GM23338 (cell line): Measurements from ENCODE around the gene NEURL1. TPM values are rescaled to one million over a fixed set of nuclear protein-coding genes. Genes with fewer than 3 reads are reported as not detected.
A peak's percentile ranks its signal among the peaks of the same experiment; 100 is the strongest.

Source experiments
- ATAC-seq: fragments of 200-7000 bp; cut with Tn5 transposase; 3 replicates; pipeline ENCODE4 v1.9.1; 2020
- DNase-seq: peaks from one replicate; pipeline ENCODE4 v3.0.0-alpha.2; 2015; ENCODE audit warnings: low spot score
- H2AFZ ChIP-seq: fragments of 200-600 bp; sonication (generic); 2 replicates; pipeline ENCODE4 v1.8.0; 2016; ENCODE audit warnings: antibody characterized with exemption, mild to moderate bottlenecking, moderate library complexity
- H3F3A ChIP-seq: fragments of 200-600 bp; sonication (generic); replicated peaks from 2 replicates; pipeline ENCODE4 v1.8.0; 2017; ENCODE audit warnings: antibody characterized with exemption, mixed run types, low read depth
- H3K27ac ChIP-seq: fragments of 200-600 bp; sonication (generic); 2 replicates; pipeline ENCODE4 v1.6.1; 2016; ENCODE audit warnings: low read depth
- H3K27me3 ChIP-seq: fragments of 200-600 bp; sonication (generic); 2 replicates; pipeline ENCODE4 v1.8.0; 2016; ENCODE audit warnings: mild to moderate bottlenecking, mixed run types, moderate library complexity; ENCODE audit not compliant: insufficient read depth
- H3K36me3 ChIP-seq: fragments of 200-600 bp; sonication (generic); 2 replicates; pipeline ENCODE4 v1.8.0; 2016; ENCODE audit warnings: mild to moderate bottlenecking; ENCODE audit not compliant: insufficient read depth
- H3K4me1 ChIP-seq: fragments of 200-600 bp; sonication (generic); 2 replicates; pipeline ENCODE4 v1.8.0; 2016; ENCODE audit warnings: mild to moderate bottlenecking, moderate library complexity; ENCODE audit not compliant: insufficient read depth
- H3K4me2 ChIP-seq: fragments of 200-600 bp; sonication (generic); 2 replicates; pipeline ENCODE4 v1.7.1; 2017; ENCODE audit warnings: mixed run types
- H3K4me3 ChIP-seq: fragments of 200-600 bp; sonication (generic); 2 replicates; pipeline ENCODE4 v1.6.1; 2016; ENCODE audit warnings: mixed run types
- H3K79me2 ChIP-seq: fragments of 200-600 bp; sonication (generic); replicated peaks from 2 replicates; pipeline ENCODE4 v1.8.0; 2017; ENCODE audit warnings: mild to moderate bottlenecking; ENCODE audit not compliant: insufficient read depth
- H3K9me2 ChIP-seq: fragments of 200-600 bp; sonication (generic); 2 replicates; pipeline ENCODE4 v1.8.0; 2017; ENCODE audit not compliant: insufficient read depth
- H4K20me1 ChIP-seq: fragments of 200-600 bp; sonication (generic); replicated peaks from 2 replicates; pipeline ENCODE4 v1.8.0; 2017; ENCODE audit warnings: mild to moderate bottlenecking; ENCODE audit not compliant: insufficient read depth
- H3K27ac Mint-ChIP-seq: 2 replicates; pipeline ENCODE4 v1.8.0; 2020; ENCODE audit warnings: inconsistent platforms, mild to moderate bottlenecking, moderate library complexity, mixed read lengths
- H3K27me3 Mint-ChIP-seq: 3 replicates; pipeline ENCODE4 v1.8.0; 2022; ENCODE audit warnings: low read depth, mild to moderate bottlenecking, moderate library complexity, mixed read lengths, inconsistent platforms; ENCODE audit not compliant: insufficient read depth, poor library complexity
- H3K36me3 Mint-ChIP-seq: 3 replicates; pipeline ENCODE4 v1.8.0; 2021; ENCODE audit warnings: low read depth, mild to moderate bottlenecking, inconsistent platforms, moderate library complexity, mixed read lengths
- H3K4me1 Mint-ChIP-seq: 3 replicates; pipeline ENCODE4 v1.8.0; 2020; ENCODE audit warnings: mild to moderate bottlenecking, inconsistent platforms, mixed read lengths
- H3K4me3 Mint-ChIP-seq: 3 replicates; pipeline ENCODE4 v1.8.0; 2021; ENCODE audit warnings: moderate library complexity, mild to moderate bottlenecking, inconsistent platforms, mixed read lengths
- H3K9me3 Mint-ChIP-seq: 3 replicates; pipeline ENCODE4 v1.8.0; 2020; ENCODE audit warnings: moderate library complexity, mild to moderate bottlenecking, inconsistent platforms, mixed read lengths
- CREB1 ChIP-seq: fragments of 250-450 bp; sonication (Bioruptor Pico); IDR thresholded peaks from 2 replicates; pipeline ENCODE4 v1.5.0; 2020; ENCODE audit warnings: low read depth, mild to moderate bottlenecking, moderate library complexity
- EZH2 ChIP-seq: fragments of 200-600 bp; sonication (generic); IDR thresholded peaks from one replicate; pipeline ENCODE4 v1.8.0; 2017; ENCODE audit warnings: antibody characterized with exemption, mild to moderate bottlenecking, low read depth; ENCODE audit not compliant: unreplicated experiment
- EZH2phosphoT487 ChIP-seq: fragments of 200-600 bp; sonication (generic); IDR thresholded peaks from one replicate; pipeline ENCODE4 v1.8.1; 2018; ENCODE audit warnings: antibody characterized with exemption; ENCODE audit not compliant: unreplicated experiment
- JUNB ChIP-seq: IDR thresholded peaks from one replicate; pipeline ENCODE4 v1.6.1; 2016; ENCODE audit warnings: antibody characterized with exemption; ENCODE audit not compliant: unreplicated experiment
- STAT1 ChIP-seq: IDR thresholded peaks from one replicate; pipeline ENCODE4 v1.6.1; 2016; ENCODE audit warnings: antibody characterized with exemption; ENCODE audit not compliant: unreplicated experiment
- ZNF331 ChIP-seq: fragments of 250-450 bp; sonication (Bioruptor Pico); IDR thresholded peaks from 2 replicates; pipeline ENCODE4 v1.5.0; 2020; ENCODE audit warnings: low read depth, mild to moderate bottlenecking, moderate library complexity
- polyA plus RNA-seq: library from polyadenylated mRNA; unstranded; fragments of >200 nt; fragmentation: Nextera tagmentation; extraction: Ambion mirVana; gene quantifications from 2 replicates; pipeline ENCODE4 v1.2.1, GENCODE V29; 2016
- total RNA-seq: library from RNA; depleted of rRNA; stranded (reverse); fragments of >200 nt; shearing (Covaris generic); gene quantifications from 2 replicates; pipeline ENCODE4 v1.2.3, GENCODE V29; 2014
- TF ChIP-seq, protein P1 (sequence below): fragments of 250-450 bp; sonication (Bioruptor Pico); IDR thresholded peaks from 2 replicates; pipeline ENCODE4 v1.5.0; 2020; ENCODE audit warnings: mild to moderate bottlenecking, moderate library complexity

The NEURL1 gene
- total and polyA plus RNA-seq, 2 experiments from 2014 or later = 0.82 to 1.1 TPM

DNA sequence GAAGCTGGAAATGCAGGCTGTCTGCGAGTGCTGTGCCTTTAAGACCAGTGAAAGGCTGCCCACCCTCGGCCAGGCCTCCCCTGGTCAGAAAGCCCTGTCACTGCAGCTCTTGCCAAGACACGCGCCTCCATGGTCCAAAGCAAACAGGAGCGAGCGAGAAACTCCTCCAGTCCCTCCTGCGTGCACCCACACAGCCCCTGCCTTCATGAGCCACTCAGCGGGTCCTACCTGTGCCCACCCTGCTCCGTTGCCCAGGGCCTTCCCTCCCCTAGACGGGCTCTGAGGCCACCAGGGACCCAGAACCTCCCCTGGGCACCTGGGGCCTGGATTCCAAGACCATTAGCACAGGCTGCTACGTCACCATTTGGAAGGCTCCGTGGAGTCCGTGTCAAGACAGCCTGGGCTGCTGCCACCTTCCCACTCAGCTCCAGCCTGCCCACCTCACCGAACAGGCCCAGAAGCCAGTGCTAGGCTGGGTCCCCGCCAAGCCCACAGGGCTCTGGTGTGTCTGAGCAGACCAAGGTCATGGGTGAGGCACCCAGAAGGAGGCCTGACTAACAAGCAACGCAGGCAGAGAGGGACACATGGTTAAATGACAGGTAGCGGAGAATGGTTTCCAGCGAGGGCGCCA lies 144.5 kb downstream of the NEURL1 start (continued):
- TF ChIP-seq, protein P1, sequence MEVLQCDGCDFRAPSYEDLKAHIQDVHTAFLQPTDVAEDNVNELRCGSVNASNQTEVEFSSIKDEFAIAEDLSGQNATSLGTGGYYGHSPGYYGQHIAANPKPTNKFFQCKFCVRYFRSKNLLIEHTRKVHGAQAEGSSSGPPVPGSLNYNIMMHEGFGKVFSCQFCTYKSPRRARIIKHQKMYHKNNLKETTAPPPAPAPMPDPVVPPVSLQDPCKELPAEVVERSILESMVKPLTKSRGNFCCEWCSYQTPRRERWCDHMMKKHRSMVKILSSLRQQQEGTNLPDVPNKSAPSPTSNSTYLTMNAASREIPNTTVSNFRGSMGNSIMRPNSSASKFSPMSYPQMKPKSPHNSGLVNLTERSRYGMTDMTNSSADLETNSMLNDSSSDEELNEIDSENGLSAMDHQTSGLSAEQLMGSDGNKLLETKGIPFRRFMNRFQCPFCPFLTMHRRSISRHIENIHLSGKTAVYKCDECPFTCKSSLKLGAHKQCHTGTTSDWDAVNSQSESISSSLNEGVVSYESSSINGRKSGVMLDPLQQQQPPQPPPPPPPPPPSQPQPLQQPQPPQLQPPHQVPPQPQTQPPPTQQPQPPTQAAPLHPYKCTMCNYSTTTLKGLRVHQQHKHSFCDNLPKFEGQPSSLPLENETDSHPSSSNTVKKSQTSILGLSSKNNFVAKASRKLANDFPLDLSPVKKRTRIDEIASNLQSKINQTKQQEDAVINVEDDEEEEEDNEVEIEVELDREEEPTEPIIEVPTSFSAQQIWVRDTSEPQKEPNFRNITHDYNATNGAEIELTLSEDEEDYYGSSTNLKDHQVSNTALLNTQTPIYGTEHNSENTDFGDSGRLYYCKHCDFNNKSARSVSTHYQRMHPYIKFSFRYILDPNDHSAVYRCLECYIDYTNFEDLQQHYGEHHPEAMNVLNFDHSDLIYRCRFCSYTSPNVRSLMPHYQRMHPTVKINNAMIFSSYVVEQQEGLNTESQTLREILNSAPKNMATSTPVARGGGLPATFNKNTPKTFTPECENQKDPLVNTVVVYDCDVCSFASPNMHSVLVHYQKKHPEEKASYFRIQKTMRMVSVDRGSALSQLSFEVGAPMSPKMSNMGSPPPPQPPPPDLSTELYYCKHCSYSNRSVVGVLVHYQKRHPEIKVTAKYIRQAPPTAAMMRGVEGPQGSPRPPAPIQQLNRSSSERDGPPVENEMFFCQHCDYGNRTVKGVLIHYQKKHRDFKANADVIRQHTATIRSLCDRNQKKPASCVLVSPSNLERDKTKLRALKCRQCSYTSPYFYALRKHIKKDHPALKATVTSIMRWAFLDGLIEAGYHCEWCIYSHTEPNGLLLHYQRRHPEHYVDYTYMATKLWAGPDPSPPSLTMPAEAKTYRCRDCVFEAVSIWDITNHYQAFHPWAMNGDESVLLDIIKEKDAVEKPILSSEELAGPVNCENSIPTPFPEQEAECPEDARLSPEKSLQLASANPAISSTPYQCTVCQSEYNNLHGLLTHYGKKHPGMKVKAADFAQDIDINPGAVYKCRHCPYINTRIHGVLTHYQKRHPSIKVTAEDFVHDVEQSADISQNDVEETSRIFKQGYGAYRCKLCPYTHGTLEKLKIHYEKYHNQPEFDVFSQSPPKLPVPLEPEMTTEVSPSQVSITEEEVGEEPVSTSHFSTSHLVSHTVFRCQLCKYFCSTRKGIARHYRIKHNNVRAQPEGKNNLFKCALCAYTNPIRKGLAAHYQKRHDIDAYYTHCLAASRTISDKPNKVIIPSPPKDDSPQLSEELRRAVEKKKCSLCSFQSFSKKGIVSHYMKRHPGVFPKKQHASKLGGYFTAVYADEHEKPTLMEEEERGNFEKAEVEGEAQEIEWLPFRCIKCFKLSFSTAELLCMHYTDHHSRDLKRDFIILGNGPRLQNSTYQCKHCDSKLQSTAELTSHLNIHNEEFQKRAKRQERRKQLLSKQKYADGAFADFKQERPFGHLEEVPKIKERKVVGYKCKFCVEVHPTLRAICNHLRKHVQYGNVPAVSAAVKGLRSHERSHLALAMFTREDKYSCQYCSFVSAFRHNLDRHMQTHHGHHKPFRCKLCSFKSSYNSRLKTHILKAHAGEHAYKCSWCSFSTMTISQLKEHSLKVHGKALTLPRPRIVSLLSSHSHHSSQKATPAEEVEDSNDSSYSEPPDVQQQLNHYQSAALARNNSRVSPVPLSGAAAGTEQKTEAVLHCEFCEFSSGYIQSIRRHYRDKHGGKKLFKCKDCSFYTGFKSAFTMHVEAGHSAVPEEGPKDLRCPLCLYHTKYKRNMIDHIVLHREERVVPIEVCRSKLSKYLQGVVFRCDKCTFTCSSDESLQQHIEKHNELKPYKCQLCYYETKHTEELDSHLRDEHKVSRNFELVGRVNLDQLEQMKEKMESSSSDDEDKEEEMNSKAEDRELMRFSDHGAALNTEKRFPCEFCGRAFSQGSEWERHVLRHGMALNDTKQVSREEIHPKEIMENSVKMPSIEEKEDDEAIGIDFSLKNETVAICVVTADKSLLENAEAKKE = no peak
- TF ChIP-seq ZNF331 (CRISPR knock-in tag) (no peak), CREB1 (no peak), STAT1 (no peak), EZH2phosphoT487 (no peak), JUNB (no peak)

DNA sequence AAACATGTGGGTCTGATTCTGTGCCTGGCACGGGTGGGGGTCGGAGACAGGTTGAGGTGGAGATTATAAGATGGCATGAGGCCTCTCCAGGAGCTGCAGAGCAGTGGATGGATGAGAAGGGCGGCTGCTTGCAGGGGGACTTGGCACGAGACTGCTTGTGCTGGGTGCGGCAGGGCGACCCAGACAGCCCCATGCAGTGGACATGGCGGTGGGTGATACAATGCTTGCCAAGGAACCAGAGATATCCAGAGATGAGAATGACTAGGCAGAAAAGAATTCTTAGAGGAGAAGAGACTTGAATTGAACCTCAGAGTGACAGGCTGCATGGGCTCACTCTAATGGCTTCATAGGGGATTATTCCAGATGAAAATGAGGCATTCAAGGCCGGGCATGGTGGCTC lies 145.4 kb downstream of the NEURL1 start:
- Histone ChIP-seq H3K27me3 (no peaks in the 10 kb centered on the region), H3K27ac (no peak overlapping the region), H3F3A (0 out of 2 replicates have a peak, but pooled peaks cover 5% of the 10 kb centered on the region), H3K36me3 (no peaks in the 10 kb centered on the region), H4K20me1 (no peaks in the 10 kb centered on the region), H3K9me2 (no peaks in the 10 kb centered on the region), H3K4me3 (no peak overlapping the region), H3K79me2 (no peaks in the 10 kb centered on the region), H2AFZ (no peak overlapping the region), H3K4me1 (peaks cover 29% of the 10 kb centered on the region), H3K4me2 (no peak overlapping the region)
- Mint-ChIP-seq H3K4me3 (no peak overlapping the region), H3K4me1 (peaks cover 47% of the 10 kb centered on the region), H3K9me3 (no peaks in the 10 kb centered on the region), H3K27ac (peak overlapping the region; percentile 51; the same call in 1 of the 2 replicates), H3K36me3 (no peaks in the 10 kb centered on the region), H3K27me3 (peaks cover 6% of the 10 kb centered on the region)
- no peak for TF ChIP-seq JUNB
- TF ChIP-seq EZH2phosphoT487 = no peak
- no peak for TF ChIP-seq EZH2
- ATAC-seq = no peak
- DNase-seq = no peak
